Measurements from ENCODE around the gene PSENEN. TPM values are rescaled to one million over a fixed set of nuclear protein-coding genes. Genes with fewer than 3 reads are reported as not detected.

PSENEN gene
- total RNA-seq, 4 donors from 2014 or later, result 8.3 to 48.2 (median 40.6) TPM

GRCh38 chr19:35781650-35782049 is 36.2 kb downstream of the PSENEN start:
- no peak overlapping the region for H3K27ac ChIP-seq
- no peak overlapping the region for H3K4me3 ChIP-seq
- no peak for TF ChIP-seq POLR2A (IDR thresholded peaks at IDR 0.05)
- TF ChIP-seq, protein P1, sequence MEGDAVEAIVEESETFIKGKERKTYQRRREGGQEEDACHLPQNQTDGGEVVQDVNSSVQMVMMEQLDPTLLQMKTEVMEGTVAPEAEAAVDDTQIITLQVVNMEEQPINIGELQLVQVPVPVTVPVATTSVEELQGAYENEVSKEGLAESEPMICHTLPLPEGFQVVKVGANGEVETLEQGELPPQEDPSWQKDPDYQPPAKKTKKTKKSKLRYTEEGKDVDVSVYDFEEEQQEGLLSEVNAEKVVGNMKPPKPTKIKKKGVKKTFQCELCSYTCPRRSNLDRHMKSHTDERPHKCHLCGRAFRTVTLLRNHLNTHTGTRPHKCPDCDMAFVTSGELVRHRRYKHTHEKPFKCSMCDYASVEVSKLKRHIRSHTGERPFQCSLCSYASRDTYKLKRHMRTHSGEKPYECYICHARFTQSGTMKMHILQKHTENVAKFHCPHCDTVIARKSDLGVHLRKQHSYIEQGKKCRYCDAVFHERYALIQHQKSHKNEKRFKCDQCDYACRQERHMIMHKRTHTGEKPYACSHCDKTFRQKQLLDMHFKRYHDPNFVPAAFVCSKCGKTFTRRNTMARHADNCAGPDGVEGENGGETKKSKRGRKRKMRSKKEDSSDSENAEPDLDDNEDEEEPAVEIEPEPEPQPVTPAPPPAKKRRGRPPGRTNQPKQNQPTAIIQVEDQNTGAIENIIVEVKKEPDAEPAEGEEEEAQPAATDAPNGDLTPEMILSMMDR (IDR thresholded peaks at IDR 0.05), result no peak
- H3K36me3 ChIP-seq, result peaks cover 0 to 11% (median 0%) of the 10 kb centered on the region in 3 donors
- no peaks in the 10 kb centered on the region for H3K4me1 ChIP-seq
- H3K9me3 ChIP-seq, result no peaks in the 10 kb centered on the region
- no peak for DNase-seq
- no peaks in the 10 kb centered on the region for H3K27me3 ChIP-seq

GRCh38 chr19:35782589-35782988 is 37.1 kb downstream of the PSENEN start:
- H3K4me1 ChIP-seq, result no peaks in the 10 kb centered on the region
- no peak overlapping the region for H3K27ac ChIP-seq
- TF ChIP-seq, protein P1 (IDR thresholded peaks at IDR 0.05), result no peak
- no peak for TF ChIP-seq POLR2A (IDR thresholded peaks at IDR 0.05)
- peaks cover 0 to 11% (median 0%) of the 10 kb centered on the region in 3 donors for H3K36me3 ChIP-seq
- no peak for DNase-seq
- no peak overlapping the region for H3K4me3 ChIP-seq
- H3K9me3 ChIP-seq, result no peaks in the 10 kb centered on the region
- no peaks in the 10 kb centered on the region for H3K27me3 ChIP-seq

- DNase-seq, result peak in 1 of 3 donors; percentile 40
- peaks cover 0 to 11% (median 0%) of the 10 kb centered on the region in 3 donors for H3K36me3 ChIP-seq
- no peaks in the 10 kb centered on the region for H3K4me1 ChIP-seq
- TF ChIP-seq POLR2A (IDR thresholded peaks at IDR 0.05), result no peak
- TF ChIP-seq, protein P1 (IDR thresholded peaks at IDR 0.05), result no peak
- no peaks in the 10 kb centered on the region for H3K27me3 ChIP-seq
- no peaks in the 10 kb centered on the region for H3K9me3 ChIP-seq
- no peak overlapping the region for H3K4me3 ChIP-seq
- no peak overlapping the region for H3K27ac ChIP-seq
Measured at GRCh38 chr19:35783469-35784434, 38.3 kb downstream of the PSENEN start.

- H3K36me3 ChIP-seq, result peaks cover 0 to 11% (median 0%) of the 10 kb centered on the region in 3 donors
- H3K27ac ChIP-seq, result no peak overlapping the region
- DNase-seq, result no peak
- H3K27me3 ChIP-seq, result no peaks in the 10 kb centered on the region
- no peaks in the 10 kb centered on the region for H3K4me1 ChIP-seq
- H3K4me3 ChIP-seq, result no peak overlapping the region
- TF ChIP-seq POLR2A (IDR thresholded peaks at IDR 0.05), result no peak
- TF ChIP-seq, protein P1 (IDR thresholded peaks at IDR 0.05), result no peak
- H3K9me3 ChIP-seq, result no peaks in the 10 kb centered on the region
Measured at GRCh38 chr19:35784503-35785338, 39.3 kb downstream of the PSENEN start.

GRCh38 chr19:35785339-35785627 is 39.8 kb downstream of the PSENEN start:
- H3K4me3 ChIP-seq, result no peak overlapping the region
- no peak for DNase-seq
- H3K36me3 ChIP-seq, result peaks cover 0 to 11% (median 0%) of the 10 kb centered on the region in 3 donors
- H3K27me3 ChIP-seq, result no peaks in the 10 kb centered on the region
- no peak overlapping the region for H3K27ac ChIP-seq
- TF ChIP-seq, protein P1 (IDR thresholded peaks at IDR 0.05), result no peak
- TF ChIP-seq POLR2A (IDR thresholded peaks at IDR 0.05), result no peak
- no peaks in the 10 kb centered on the region for H3K9me3 ChIP-seq
- H3K4me1 ChIP-seq, result no peaks in the 10 kb centered on the region

All from Peyer's patch (tissue), 4 donors.